ENCODE data around the gene CACNG7.

CACNG7 gene

GRCh38 chr19:53880711-53881481, 28.2 kb upstream of the CACNG7 start:
- no peak overlapping the region for H3K27ac ChIP-seq (ENCODE audit: low read depth, low read length)
- peaks cover 32% of the 10 kb centered on the region for H3K4me1 ChIP-seq (ENCODE audit: insufficient read depth, low read length)
- H3K4me3 ChIP-seq (ENCODE audit: low read depth in 1 of 2, low read length in 2 of 2), result no peak overlapping the region
- H3K27me3 ChIP-seq (ENCODE audit: control insufficient read depth in 1 of 2, insufficient read depth in 2 of 2, low read length in 2 of 2), result peaks cover 49 to 54% of the 10 kb centered on the region in 2 donors
- no peak overlapping the region for H3K9ac ChIP-seq (ENCODE audit: low read length)
- peaks cover 8% of the 10 kb centered on the region for H3K36me3 ChIP-seq (ENCODE audit: insufficient read depth, low read length)
- H3K9me3 ChIP-seq (ENCODE audit: low read length), result no peaks in the 10 kb centered on the region

GRCh38 chr19:53881482-53882390, 27.3 kb upstream of the CACNG7 start, which contains the start of gene PRKCG:
Gene PRKCG, plus strand, starts transcription at chr19:53882197. Its CDS starts 298 bp downstream, at chr19:53882495.
- Histone ChIP-seq H3K9ac (ENCODE audit: low read length) (no peak within 1 kb of the TSS), H3K27me3 (ENCODE audit: control insufficient read depth in 1 of 2, insufficient read depth in 2 of 2, low read length in 2 of 2) (peaks cover 49 to 54% of the 10 kb centered on the region in 2 donors), H3K4me1 (ENCODE audit: insufficient read depth, low read length) (peaks cover 29% of the 10 kb centered on the region), H3K36me3 (ENCODE audit: insufficient read depth, low read length) (peaks cover 3% of the 10 kb centered on the region), H3K9me3 (ENCODE audit: low read length) (no peaks in the 10 kb centered on the region), H3K27ac (ENCODE audit: low read depth, low read length) (no peak within 1 kb of the TSS), H3K4me3 (ENCODE audit: low read depth in 1 of 2, low read length in 2 of 2) (peak within 1 kb of the TSS; percentile 0 to 1)

- H3K9me3 ChIP-seq (ENCODE audit: low read length), result no peaks in the 10 kb centered on the region
- peaks cover 23% of the 10 kb centered on the region for H3K4me1 ChIP-seq (ENCODE audit: insufficient read depth, low read length)
- no peak overlapping the region for H3K4me3 ChIP-seq (ENCODE audit: low read depth in 1 of 2, low read length in 2 of 2)
- H3K27me3 ChIP-seq (ENCODE audit: control insufficient read depth in 1 of 2, insufficient read depth in 2 of 2, low read length in 2 of 2), result peaks cover 49 to 54% of the 10 kb centered on the region in 2 donors
- H3K27ac ChIP-seq (ENCODE audit: low read depth, low read length), result no peak overlapping the region
- H3K36me3 ChIP-seq (ENCODE audit: insufficient read depth, low read length), result no peaks in the 10 kb centered on the region
- H3K9ac ChIP-seq (ENCODE audit: low read length), result no peak overlapping the region
These were observed 26.6 kb upstream of the CACNG7 start for GRCh38 chr19:53882391-53883050.

- Histone ChIP-seq H3K36me3 (ENCODE audit: insufficient read depth, low read length) (no peaks in the 10 kb centered on the region), H3K9ac (ENCODE audit: low read length) (no peak overlapping the region), H3K4me3 (ENCODE audit: low read depth in 1 of 2, low read length in 2 of 2) (no peak overlapping the region), H3K27ac (ENCODE audit: low read depth, low read length) (no peak overlapping the region), H3K4me1 (ENCODE audit: insufficient read depth, low read length) (peaks cover 23% of the 10 kb centered on the region), H3K9me3 (ENCODE audit: low read length) (no peaks in the 10 kb centered on the region), H3K27me3 (ENCODE audit: control insufficient read depth in 1 of 2, insufficient read depth in 2 of 2, low read length in 2 of 2) (peaks cover 49 to 54% of the 10 kb centered on the region in 2 donors)
These were observed 25.8 kb upstream of the CACNG7 start for GRCh38 chr19:53883231-53883661.

GRCh38 chr19:53883741-53884140, 25.3 kb upstream of the CACNG7 start:
- Histone ChIP-seq H3K4me3 (ENCODE audit: low read depth in 1 of 2, low read length in 2 of 2) (no peak overlapping the region), H3K27ac (ENCODE audit: low read depth, low read length) (no peak overlapping the region), H3K27me3 (ENCODE audit: control insufficient read depth in 1 of 2, insufficient read depth in 2 of 2, low read length in 2 of 2) (peaks cover 49 to 54% of the 10 kb centered on the region in 2 donors), H3K9me3 (ENCODE audit: low read length) (no peaks in the 10 kb centered on the region), H3K9ac (ENCODE audit: low read length) (no peak overlapping the region), H3K36me3 (ENCODE audit: insufficient read depth, low read length) (no peaks in the 10 kb centered on the region), H3K4me1 (ENCODE audit: insufficient read depth, low read length) (peaks cover 22% of the 10 kb centered on the region)

GRCh38 chr19:53884256-53884655, 24.8 kb upstream of the CACNG7 start:
- Histone ChIP-seq H3K9ac (ENCODE audit: low read length) (no peak overlapping the region), H3K4me3 (ENCODE audit: low read depth in 1 of 2, low read length in 2 of 2) (no peak overlapping the region), H3K27me3 (ENCODE audit: control insufficient read depth in 1 of 2, insufficient read depth in 2 of 2, low read length in 2 of 2) (peaks cover 49% of the 10 kb centered on the region in 2 donors), H3K4me1 (ENCODE audit: insufficient read depth, low read length) (peaks cover 17% of the 10 kb centered on the region), H3K27ac (ENCODE audit: low read depth, low read length) (no peak overlapping the region), H3K36me3 (ENCODE audit: insufficient read depth, low read length) (no peaks in the 10 kb centered on the region), H3K9me3 (ENCODE audit: low read length) (no peaks in the 10 kb centered on the region)

- Histone ChIP-seq H3K4me3 (ENCODE audit: low read depth in 1 of 2, low read length in 2 of 2) (no peak overlapping the region), H3K27me3 (ENCODE audit: control insufficient read depth in 1 of 2, insufficient read depth in 2 of 2, low read length in 2 of 2) (peaks cover 42 to 49% of the 10 kb centered on the region in 2 donors)
These were observed 24.0 kb upstream of the CACNG7 start for GRCh38 chr19:53885036-53885435.

GRCh38 chr19:53892301-53892980, 16.6 kb upstream of the CACNG7 start:
- Histone ChIP-seq H3K9ac (ENCODE audit: low read length) (no peak overlapping the region), H3K4me1 (ENCODE audit: insufficient read depth, low read length) (no peaks in the 10 kb centered on the region), H3K27me3 (ENCODE audit: control insufficient read depth in 1 of 2, insufficient read depth in 2 of 2, low read length in 2 of 2) (peaks cover 9 to 28% of the 10 kb centered on the region in 2 donors), H3K4me3 (ENCODE audit: low read depth in 1 of 2, low read length in 2 of 2) (no peak overlapping the region), H3K36me3 (ENCODE audit: insufficient read depth, low read length) (no peaks in the 10 kb centered on the region), H3K9me3 (ENCODE audit: low read length) (no peaks in the 10 kb centered on the region), H3K27ac (ENCODE audit: low read depth, low read length) (no peak overlapping the region)

More at GRCh38 chr19:53885036-53885435, 24.0 kb upstream of the CACNG7 start:
- Histone ChIP-seq H3K27ac (ENCODE audit: low read depth, low read length) (no peak overlapping the region), H3K9me3 (ENCODE audit: low read length) (no peaks in the 10 kb centered on the region), H3K9ac (ENCODE audit: low read length) (no peak overlapping the region), H3K36me3 (ENCODE audit: insufficient read depth, low read length) (no peaks in the 10 kb centered on the region), H3K4me1 (ENCODE audit: insufficient read depth, low read length) (peaks cover 12% of the 10 kb centered on the region)

- Histone ChIP-seq H3K4me3 (ENCODE audit: low read depth in 1 of 2, low read length in 2 of 2) (no peak overlapping the region), H3K36me3 (ENCODE audit: insufficient read depth, low read length) (no peaks in the 10 kb centered on the region), H3K27ac (ENCODE audit: low read depth, low read length) (no peak overlapping the region), H3K9me3 (ENCODE audit: low read length) (no peaks in the 10 kb centered on the region), H3K27me3 (ENCODE audit: control insufficient read depth in 1 of 2, insufficient read depth in 2 of 2, low read length in 2 of 2) (peaks cover 14 to 31% of the 10 kb centered on the region in 2 donors), H3K9ac (ENCODE audit: low read length) (no peak overlapping the region), H3K4me1 (ENCODE audit: insufficient read depth, low read length) (no peaks in the 10 kb centered on the region)
These were observed 16.1 kb upstream of the CACNG7 start for GRCh38 chr19:53892981-53893325.

GRCh38 chr19:53894707-53895106, 14.4 kb upstream of the CACNG7 start:
- H3K27ac ChIP-seq (ENCODE audit: low read depth, low read length), result no peak overlapping the region
- H3K36me3 ChIP-seq (ENCODE audit: insufficient read depth, low read length), result no peaks in the 10 kb centered on the region
- H3K9ac ChIP-seq (ENCODE audit: low read length), result no peak overlapping the region
- H3K4me3 ChIP-seq (ENCODE audit: low read depth in 1 of 2, low read length in 2 of 2), result no peak overlapping the region
- no peaks in the 10 kb centered on the region for H3K4me1 ChIP-seq (ENCODE audit: insufficient read depth, low read length)
- H3K9me3 ChIP-seq (ENCODE audit: low read length), result no peaks in the 10 kb centered on the region
- H3K27me3 ChIP-seq (ENCODE audit: control insufficient read depth in 1 of 2, insufficient read depth in 2 of 2, low read length in 2 of 2), result peaks cover 18 to 42% of the 10 kb centered on the region in 2 donors
